ENCODE results near the gene SLC12A3.

The SLC12A3 gene

DNA sequence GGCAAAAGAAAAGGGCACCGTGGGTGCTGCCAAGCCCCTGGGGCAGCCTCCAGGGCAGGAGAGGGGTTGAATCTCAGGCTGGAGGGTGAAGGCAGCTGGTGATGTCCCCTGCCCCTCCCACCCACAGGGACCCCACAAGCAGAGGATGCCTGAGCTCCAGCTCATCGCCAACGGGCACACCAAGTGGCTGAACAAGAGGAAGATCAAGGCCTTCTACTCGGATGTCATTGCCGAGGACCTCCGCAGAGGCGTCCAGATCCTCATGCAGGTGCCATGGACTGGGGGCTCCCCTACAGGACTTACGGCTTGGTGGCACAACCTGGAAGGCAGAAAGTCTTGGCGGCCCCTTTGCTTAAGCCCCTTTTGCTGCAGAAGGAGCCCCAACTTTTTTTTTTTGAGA, 21.8 kb downstream of the SLC12A3 start:
- in situ Hi-C loops (cut with MboI; ENCODE audit: low sequenced_read_pairs), result no loop called here

DNA sequence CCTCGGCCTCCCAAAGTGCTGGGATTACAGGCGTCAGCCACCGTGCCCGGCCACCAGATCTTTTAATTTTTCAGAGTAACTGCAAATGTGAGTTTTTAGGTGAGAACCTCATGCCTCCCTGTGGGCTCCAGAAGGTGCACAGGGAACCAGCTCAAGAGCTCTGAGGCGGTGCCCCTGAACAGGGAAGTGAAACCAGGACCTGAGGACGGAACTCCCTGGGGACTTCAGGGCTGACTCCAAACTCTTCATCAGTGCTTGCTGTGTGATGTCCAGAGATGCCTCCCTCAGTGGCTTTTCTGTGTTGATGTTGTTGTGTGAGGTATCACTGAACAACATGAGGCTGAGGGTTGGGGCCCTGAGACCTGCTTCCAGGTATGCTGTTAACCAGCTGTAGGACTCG, 23.8 kb downstream of the SLC12A3 start:
- in situ Hi-C loops (cut with MboI; ENCODE audit: low sequenced_read_pairs), result no loop called here

DNA sequence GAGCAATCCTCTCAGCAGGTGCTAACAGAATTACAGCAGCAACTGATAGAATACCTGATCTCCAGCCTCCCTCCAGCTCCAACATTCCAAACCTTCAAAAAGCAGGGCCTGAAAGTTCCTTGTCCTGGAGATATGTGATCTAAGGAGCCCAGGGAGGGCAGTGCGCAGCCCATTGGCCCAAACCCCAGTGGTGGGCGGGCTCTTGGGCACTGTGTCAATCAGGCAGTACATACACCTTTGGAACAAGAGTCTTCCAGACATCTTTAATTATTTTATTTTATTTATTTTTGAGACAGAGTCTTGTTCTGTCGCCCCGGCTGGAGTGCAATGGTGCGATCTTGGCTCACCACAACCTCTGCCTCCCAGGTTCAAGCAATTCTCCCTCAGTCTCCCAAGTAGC, 24.2 kb downstream of the SLC12A3 start:
- in situ Hi-C loops (cut with MboI; ENCODE audit: low sequenced_read_pairs), result no loop called here

DNA sequence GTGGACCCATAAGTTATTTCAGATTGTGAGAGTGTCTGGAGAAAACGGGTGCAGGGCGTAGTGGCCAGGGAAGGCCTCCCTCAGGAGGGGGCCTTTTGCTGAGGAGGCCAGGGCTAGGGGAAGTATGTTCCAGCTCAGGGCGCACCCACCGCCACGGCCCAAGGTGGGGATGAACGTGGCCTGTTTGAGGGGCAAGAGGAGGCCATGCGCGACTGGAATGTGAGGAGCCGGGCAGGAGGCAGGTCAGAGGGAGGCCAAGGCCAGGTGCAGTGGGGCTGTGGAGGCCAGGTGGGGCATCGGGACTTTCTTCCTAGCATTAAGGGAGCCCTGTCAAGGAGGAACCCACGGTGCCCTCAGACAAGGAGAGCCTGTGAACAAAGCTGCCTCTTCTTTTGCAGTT, 26.7 kb downstream of the SLC12A3 start:
- in situ Hi-C loops (cut with MboI; ENCODE audit: low sequenced_read_pairs), result no loop called here

DNA sequence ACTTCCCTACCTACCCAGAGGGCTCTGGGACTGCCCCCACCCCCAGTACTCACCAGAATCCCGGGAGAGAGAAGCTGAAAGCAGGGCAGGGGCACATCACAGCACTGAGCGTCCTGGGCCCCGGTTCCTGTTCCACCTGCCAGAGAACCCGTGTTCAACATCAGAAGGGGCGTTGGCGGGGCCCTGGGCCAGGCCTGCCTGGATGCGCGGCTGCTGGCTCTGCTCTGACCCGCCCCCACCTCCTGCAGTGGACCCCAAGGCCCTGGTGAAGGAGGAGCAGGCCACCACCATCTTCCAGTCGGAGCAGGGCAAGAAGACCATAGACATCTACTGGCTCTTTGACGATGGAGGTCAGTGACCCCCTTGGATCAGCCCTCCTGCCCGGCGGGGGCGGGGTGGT, 27.7 kb downstream of the SLC12A3 start:
- in situ Hi-C loops (cut with MboI; ENCODE audit: low sequenced_read_pairs), result no loop called here

GRCh38 chr16:56894331-56894917, 29.4 kb downstream of the SLC12A3 start:
- in situ Hi-C loops (cut with MboI; ENCODE audit: low sequenced_read_pairs), result no loop called here

- in situ Hi-C loops (cut with MboI; ENCODE audit: low sequenced_read_pairs), result no loop called here
Observed at GRCh38 chr16:56895813-56896212, 30.8 kb downstream of the SLC12A3 start.

- in situ Hi-C loops (cut with MboI; ENCODE audit: low sequenced_read_pairs), result no loop called here
Observed at GRCh38 chr16:56896244-56896643, 31.2 kb downstream of the SLC12A3 start.

- in situ Hi-C loops (cut with MboI; ENCODE audit: low sequenced_read_pairs), result no loop called here
Observed at GRCh38 chr16:56897026-56897799, 32.2 kb downstream of the SLC12A3 start.

- in situ Hi-C loops (cut with MboI; ENCODE audit: low sequenced_read_pairs), result no loop called here
Observed at GRCh38 chr16:56898847-56899246, 33.8 kb downstream of the SLC12A3 start.

DNA sequence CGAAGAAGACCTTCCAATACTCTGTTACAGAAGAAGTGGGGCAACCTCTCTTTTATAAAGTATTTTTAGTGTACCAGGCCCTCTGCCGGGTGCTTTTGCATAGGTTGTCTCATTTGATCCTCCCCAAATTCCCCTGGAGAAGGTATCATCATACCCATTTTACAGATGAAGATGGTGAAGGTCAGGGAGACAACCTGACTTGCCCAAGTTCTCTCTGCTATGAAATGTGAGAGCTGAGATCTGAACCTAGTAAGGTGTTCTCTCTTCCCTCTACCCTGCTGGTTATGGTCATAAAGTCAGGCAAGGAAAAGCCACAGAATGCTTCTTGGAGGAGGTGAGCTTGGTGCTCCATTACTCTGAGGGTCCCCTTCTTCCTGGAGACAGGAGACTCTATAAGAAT, 38.9 kb downstream of the SLC12A3 start:
- in situ Hi-C loops (cut with MboI; ENCODE audit: low sequenced_read_pairs), result no loop called here

DNA sequence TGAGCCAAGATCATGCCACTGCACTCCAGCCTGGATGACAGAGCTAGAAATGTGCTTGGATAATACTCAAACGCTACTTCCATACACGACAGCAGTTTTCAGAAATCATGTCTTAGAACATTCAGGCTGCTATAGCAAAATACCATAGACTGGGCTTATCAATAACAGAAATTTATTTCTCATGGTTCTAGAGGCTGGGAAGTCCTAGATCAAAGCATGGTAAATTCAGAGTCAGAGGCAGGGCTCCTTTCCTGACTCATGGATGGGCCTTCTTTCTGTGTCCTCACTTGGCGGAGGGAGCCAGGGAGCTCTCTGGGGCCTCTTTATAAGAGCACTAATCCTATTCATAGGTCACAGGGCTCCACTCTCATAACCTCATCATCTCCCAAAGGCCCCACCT, 42.4 kb downstream of the SLC12A3 start:
- in situ Hi-C loops (cut with MboI; ENCODE audit: low sequenced_read_pairs), result no loop called here

DNA sequence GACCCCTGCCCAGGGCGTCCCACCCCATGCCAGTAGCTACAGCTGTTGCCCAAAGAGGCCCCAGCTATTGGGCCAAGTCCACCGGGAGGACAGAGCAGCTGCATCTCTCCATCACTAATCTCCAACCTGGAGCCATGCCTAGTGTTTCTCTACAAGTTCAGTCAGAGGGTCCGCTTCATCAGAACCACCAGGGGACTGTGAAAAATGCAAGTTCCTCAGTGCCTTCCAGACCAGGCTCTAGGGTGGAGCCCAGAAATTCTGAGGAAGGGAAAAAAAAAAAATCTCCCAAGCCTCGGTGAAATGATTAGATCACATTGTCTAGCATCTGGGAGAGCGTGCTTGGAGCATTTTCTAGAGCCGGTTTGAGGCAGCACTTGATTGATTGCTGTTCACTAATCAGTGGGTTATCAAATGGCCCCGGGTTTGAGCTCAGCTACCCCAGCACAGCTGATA, 44.5 kb downstream of the SLC12A3 start:
- in situ Hi-C loops (cut with MboI; ENCODE audit: low sequenced_read_pairs), result no loop called here

- in situ Hi-C loops (cut with MboI; ENCODE audit: low sequenced_read_pairs), result no loop called here
Observed at GRCh38 chr16:56910112-56910511, 45.1 kb downstream of the SLC12A3 start.

- in situ Hi-C loops (cut with MboI; ENCODE audit: low sequenced_read_pairs), result no loop called here
Observed at GRCh38 chr16:56910654-56911539, 45.9 kb downstream of the SLC12A3 start.

DNA sequence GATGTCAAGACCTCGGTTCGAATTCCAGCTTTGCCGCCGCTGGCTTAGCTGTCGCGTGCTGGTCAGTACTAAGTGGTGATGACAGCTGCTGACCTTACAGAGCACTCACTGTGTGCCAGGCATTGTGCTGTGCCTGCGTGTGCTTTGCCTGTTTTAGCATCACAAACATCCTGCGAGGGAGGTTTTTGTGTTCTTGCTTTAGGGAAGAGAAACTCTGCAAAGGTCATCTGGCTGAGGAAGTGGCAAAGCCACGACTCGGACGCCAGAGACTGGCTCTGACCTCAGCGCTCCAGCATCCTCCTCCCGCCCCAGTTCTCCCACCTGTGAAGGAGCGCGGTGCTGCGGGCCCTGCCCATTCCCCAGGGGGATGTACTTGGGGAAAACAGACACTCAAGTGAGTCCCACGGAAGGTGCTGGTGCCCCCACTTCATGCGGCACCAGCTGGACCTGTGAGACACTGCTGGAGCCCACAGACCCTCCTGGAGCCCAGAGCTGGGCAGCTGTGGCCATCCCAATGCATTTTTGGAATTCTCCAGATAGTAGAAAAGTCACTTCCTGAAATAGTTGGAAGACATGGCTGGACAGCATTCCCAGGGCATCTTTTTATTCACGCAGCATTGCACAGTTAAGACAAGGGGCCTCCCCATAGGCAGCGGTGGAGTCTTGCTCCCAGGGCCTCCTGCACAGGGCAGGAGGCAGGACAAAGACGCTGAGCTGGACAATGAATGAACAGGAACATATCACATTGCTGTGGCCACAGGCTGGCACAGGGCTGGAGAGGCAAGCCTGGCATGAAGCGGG, 47.0 kb downstream of the SLC12A3 start:
- in situ Hi-C loops (cut with MboI; ENCODE audit: low sequenced_read_pairs), result no loop called here

GRCh38 chr16:56912746-56913708, 48.0 kb downstream of the SLC12A3 start:
- in situ Hi-C loops (cut with MboI; ENCODE audit: low sequenced_read_pairs), result no loop called here

DNA sequence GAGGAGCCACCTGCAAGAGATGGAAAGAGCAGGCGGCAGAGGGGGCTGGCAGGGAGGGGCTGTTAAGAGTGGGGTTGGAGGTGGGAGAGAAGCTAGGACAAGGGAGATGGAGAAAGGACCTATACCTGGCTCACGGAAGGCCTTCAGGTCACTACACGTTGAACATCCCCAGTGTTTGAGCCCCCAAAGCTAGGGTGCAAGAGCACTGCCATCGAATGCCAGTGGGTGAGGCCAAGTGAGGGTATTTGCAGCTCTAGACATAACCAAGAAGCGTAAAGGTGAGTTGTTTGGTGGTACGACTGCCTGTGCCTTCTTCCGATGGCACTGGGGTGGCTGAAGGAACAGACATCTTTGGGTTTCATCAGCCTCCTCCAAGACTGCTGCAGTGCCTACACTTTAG, 49.9 kb downstream of the SLC12A3 start:
- in situ Hi-C loops (cut with MboI; ENCODE audit: low sequenced_read_pairs), result no loop called here

DNA sequence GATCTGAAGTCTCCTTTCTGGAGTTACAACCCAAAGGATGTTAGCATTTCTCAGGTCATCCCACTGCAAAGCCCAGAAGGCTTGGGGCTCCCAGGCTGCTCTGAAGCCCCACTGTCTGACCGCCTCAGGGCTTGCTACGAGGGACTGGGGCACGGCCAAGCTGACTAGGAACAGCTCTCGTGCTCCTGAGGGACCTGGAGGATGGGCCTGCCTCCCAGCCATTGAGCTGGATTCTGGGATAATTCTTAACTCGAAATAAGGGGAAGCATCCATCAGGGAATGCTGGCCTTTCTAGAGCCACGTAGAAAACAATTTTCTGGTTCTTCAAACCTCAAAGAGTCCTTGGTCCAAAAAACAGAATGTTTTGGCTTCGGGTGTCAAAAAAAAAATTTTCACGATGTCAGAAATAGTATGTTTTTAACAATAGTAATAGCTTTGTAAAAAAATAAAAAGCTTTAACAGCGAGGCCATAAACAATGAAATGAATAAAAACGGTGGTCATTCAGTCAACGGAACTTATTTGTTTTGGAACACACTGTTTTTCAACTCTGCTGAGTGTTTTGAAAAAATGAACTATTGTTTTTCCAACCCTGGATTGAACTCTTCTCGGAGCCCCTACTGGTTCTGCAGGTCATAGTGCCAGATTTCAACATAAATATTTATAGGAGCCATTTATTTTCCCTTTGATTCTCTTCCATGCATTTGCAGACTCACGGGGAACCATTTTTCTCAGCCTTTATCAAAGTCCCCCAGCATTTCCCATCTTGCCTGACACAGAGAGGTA, 50.5 kb downstream of the SLC12A3 start:
- in situ Hi-C loops (cut with MboI; ENCODE audit: low sequenced_read_pairs), result no loop called here

Data from HL-60/S4 (cell line).